K562 (cell line): ENCODE data around the gene GLYAT. TPM values are rescaled to one million over a fixed set of nuclear protein-coding genes. Genes with fewer than 3 reads are reported as not detected.

Experiments
- BHLHE40 ChIP-seq: IDR thresholded peaks from 2 replicates; pipeline ENCODE4 v1.6.1; 2011; ENCODE audit warnings: low read length, improper control_type of control experiment
- CBFA2T2 ChIP-seq: fragments of 450-650 bp; conservative IDR thresholded peaks from 2 replicates; pipeline ENCODE4 v1.6.1; 2017; ENCODE audit warnings: mild to moderate bottlenecking
- HOXB6 ChIP-seq: fragments of 250-450 bp; sonication (Bioruptor Pico); IDR thresholded peaks from 2 replicates; pipeline ENCODE4 v1.5.1; 2022; ENCODE audit warnings: mild to moderate bottlenecking, borderline replicate concordance
- JUN ChIP-seq, 2 experiments: sonication (generic) in 1 of 2; formaldehyde crosslinking in 1 of 2; IDR thresholded peaks; 2 replicates each; pipeline versions ENCODE4 v1.6.1 to v1.8.0; 2012 to 2022; ENCODE audit warnings: borderline replicate concordance in 2 of 2, mild to moderate bottlenecking in 2 of 2, improper control_type of control experiment in 1 of 2, low read depth in 1 of 2, low read length in 1 of 2, missing genetic modification reagents in 1 of 2
- MTA2 ChIP-seq: fragments of 450-650 bp; IDR thresholded peaks from 2 replicates; pipeline ENCODE4 v1.6.1; 2016; ENCODE audit warnings: low read depth
- PML ChIP-seq: IDR thresholded peaks from 2 replicates; pipeline ENCODE4 v1.6.1; 2012; ENCODE audit warnings: low read length, inconsistent platforms
- SMAD3 ChIP-seq: fragments of 450-650 bp; formaldehyde crosslinking; conservative IDR thresholded peaks from 2 replicates; pipeline ENCODE4 v1.4.0; 2020; ENCODE audit warnings: mild to moderate bottlenecking
- SREBF2 ChIP-seq: sonication (generic); formaldehyde crosslinking; IDR thresholded peaks from 2 replicates; pipeline ENCODE4 v1.4.0; 2020; ENCODE audit warnings: mild to moderate bottlenecking, missing genetic modification reagents
- TSHZ1 ChIP-seq: fragments of 250-450 bp; sonication (Bioruptor Pico); IDR thresholded peaks from 2 replicates; pipeline ENCODE4 v1.4.0; 2020; ENCODE audit warnings: mild to moderate bottlenecking, moderate library complexity
- VEZF1 ChIP-seq: fragments of 200-800 bp; sonication (Bioruptor generic); IDR thresholded peaks from 2 replicates; pipeline ENCODE4 v1.6.1; 2017; ENCODE audit warnings: missing genetic modification characterization, missing compliant biosample characterization
- ZNF12 ChIP-seq: sonication (generic); formaldehyde crosslinking; IDR thresholded peaks from 2 replicates; pipeline ENCODE4 v1.4.0; 2020; ENCODE audit warnings: mild to moderate bottlenecking, missing genetic modification reagents
- ZNF318 ChIP-seq, 2 experiments: fragments of 450-650 bp; IDR thresholded peaks; 2 replicates each; pipeline ENCODE4 v1.6.1; 2016; ENCODE audit warnings: mild to moderate bottlenecking in 2 of 2, borderline replicate concordance in 1 of 2, low read depth in 1 of 2, moderate library complexity in 1 of 2
- ZNF644 ChIP-seq: fragments of 200-800 bp; sonication (Bioruptor generic); IDR thresholded peaks from 2 replicates; pipeline ENCODE4 v1.6.1; 2016; ENCODE audit warnings: low read depth, missing genetic modification characterization, missing compliant biosample characterization
- polyA plus RNA-seq, 8 experiments: library from polyadenylated mRNA; depleted of rRNA in 4 of 8; stranded (reverse) in 5 of 8; unstranded in 3 of 8; fragments of >200 nt; fragmentation: Nextera tagmentation in 2 of 8; fragmentation: Illumina TruSeq in 1 of 8; extraction: Ambion mirVana in 2 of 8; extraction: Trizol in 1 of 8; gene quantifications; 2 replicates each; pipeline versions ENCODE4 v1.2.1 to v1.2.3, GENCODE V29; 2011 to 2014; ENCODE audit warnings: inconsistent platforms in 1 of 8, missing spikeins in 1 of 8
- total RNA-seq, 7 experiments: library from RNA; depleted of rRNA in 6 of 7; stranded (reverse); fragments of >200 nt in 6 of 7; fragmentation: Illumina TruSeq in 2 of 7; extraction: Trizol in 2 of 7; gene quantifications; 2 replicates each; pipeline versions ENCODE4 v1.2.1 to v1.2.3, GENCODE V29; 2011 to 2021; ENCODE audit warnings: low replicate concordance in 1 of 7

Gene GLYAT
- total and polyA plus RNA-seq, 9 of the 15 experiments (the other 6 are each of a cell fraction or from before 2014, with no cell fraction given), result not detected

- TF ChIP-seq JUN (IDR thresholded peaks at IDR 0.05; ENCODE audit: borderline replicate concordance, low read depth, low read length) (0 out of 2 replicates have a peak, but pooled peaks have one; percentile 26), JUN (CRISPR knock-in tag; IDR thresholded peaks at IDR 0.05; ENCODE audit: borderline replicate concordance) (no peak), ZNF12 (CRISPR knock-in tag) (no peak), ZNF644 (peak; percentile 81), MTA2 (peak; percentile 94), PML (peak; percentile 82; the same call in 1 of the 2 replicates), SREBF2 (no peak), BHLHE40 (peak; percentile 41; the same call in 1 of the 2 replicates), HOXB6 (no peak), SMAD3 (CRISPR knock-in tag) (peak; percentile 73; the same call in 1 of the 2 replicates), TSHZ1 (CRISPR knock-in tag) (no peak), ZNF318 (IDR thresholded peaks at IDR 0.05; ENCODE audit: borderline replicate concordance in 1 of 2, low read depth in 1 of 2) (0 out of 4 replicates have a peak, but pooled peaks of 1 of the 2 experiments have one; percentile 81), VEZF1 (peak; percentile 36; the same call in 1 of the 2 replicates), CBFA2T2 (peak; percentile 93)
Observed at GRCh38 chr11:58739725-58740430, 8.1 kb upstream of the GLYAT start (continued).
